GM19023 (cell line): ENCODE data around the gene DEAF1.
"Not testable (repeated sequence)": the region's sequence is repeated elsewhere in the genome, so short reads cannot be mapped to it uniquely, and the experiment has no call there.

ENCODE experiments used
- ATAC-seq: cut with Tn5 transposase; IDR thresholded peaks from one replicate; pipeline ENCODE4 v1.9.1; 2021; ENCODE audit warnings: mild to moderate bottlenecking, moderate library complexity; ENCODE audit not compliant: unreplicated experiment

The DEAF1 gene

GRCh38 chr11:680970-681369, 14.1 kb downstream of the DEAF1 start:
- ATAC-seq: no peak

GRCh38 chr11:680476-680875, 14.5 kb downstream of the DEAF1 start:
- no peak for ATAC-seq

GRCh38 chr11:679271-680207, 15.5 kb downstream of the DEAF1 start:
- ATAC-seq: no peak

GRCh38 chr11:678297-678696, 16.7 kb downstream of the DEAF1 start:
- ATAC-seq: no peak

- no peak for ATAC-seq
Observed at GRCh38 chr11:674406-674805, 20.6 kb downstream of the DEAF1 start.

GRCh38 chr11:673866-674265, 21.2 kb downstream of the DEAF1 start:
- no peak for ATAC-seq

GRCh38 chr11:665704-666281, 29.2 kb downstream of the DEAF1 start:
- ATAC-seq: no peak

GRCh38 chr11:665062-665703, 29.8 kb downstream of the DEAF1 start:
- no peak for ATAC-seq

GRCh38 chr11:662689-663274, 32.2 kb downstream of the DEAF1 start:
- no peak for ATAC-seq

- ATAC-seq: no peak
Observed at GRCh38 chr11:660681-661444, 34.2 kb downstream of the DEAF1 start.

GRCh38 chr11:660281-660680, 34.7 kb downstream of the DEAF1 start:
- ATAC-seq: no peak

GRCh38 chr11:659532-660085, 35.4 kb downstream of the DEAF1 start:
- no peak for ATAC-seq

GRCh38 chr11:657691-658126, 37.3 kb downstream of the DEAF1 start:
- no peak for ATAC-seq

- ATAC-seq: no peak
Observed at GRCh38 chr11:656866-657265, 38.2 kb downstream of the DEAF1 start.

GRCh38 chr11:656426-656825, 38.6 kb downstream of the DEAF1 start:
- ATAC-seq: no peak

GRCh38 chr11:655036-655726, 39.8 kb downstream of the DEAF1 start:
- ATAC-seq: no peak

GRCh38 chr11:654444-654843, 40.6 kb downstream of the DEAF1 start:
- ATAC-seq: not testable (repeated sequence)

- no peak for ATAC-seq
Observed at GRCh38 chr11:653837-654236, 41.2 kb downstream of the DEAF1 start.

- ATAC-seq: not testable (repeated sequence)
Observed at GRCh38 chr11:653136-653535, 41.9 kb downstream of the DEAF1 start.

- no peak for ATAC-seq
Observed at GRCh38 chr11:650482-650881, 44.5 kb downstream of the DEAF1 start.
